ENCODE results near the gene NANOS3. TPM values are rescaled to one million over a fixed set of nuclear protein-coding genes. Genes with fewer than 3 reads are reported as not detected.
A peak's percentile ranks its signal among the peaks of the same experiment; 100 is the strongest.

The NANOS3 gene
- total RNA-seq, 2 experiments from 2014 or later = 0.56 to 1.3 TPM

DNA sequence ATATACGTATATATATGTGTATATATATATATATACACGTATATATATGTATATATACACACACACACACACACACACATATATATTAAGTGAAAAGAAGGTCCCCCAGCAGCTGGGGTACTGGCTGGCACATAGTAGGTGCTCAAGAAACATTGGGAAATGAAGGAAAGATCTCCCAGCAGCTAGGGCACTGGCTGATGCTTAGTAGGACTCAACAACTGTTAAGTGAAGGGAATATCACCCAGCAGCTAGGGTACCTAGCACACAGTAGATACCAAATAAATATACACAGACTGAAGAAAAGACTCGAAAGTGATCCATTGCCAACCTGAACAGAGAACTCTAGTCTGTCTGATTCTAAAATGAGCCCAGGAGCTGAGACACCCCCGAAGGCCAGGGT is 49.1 kb downstream of the NANOS3 start:
- POLR2A ChIA-PET = no interaction called here
- H3K36me3 Mint-ChIP-seq (ENCODE audit: low read depth) = peaks cover 29% of the 10 kb centered on the region
- TF ChIP-seq, protein P1, sequence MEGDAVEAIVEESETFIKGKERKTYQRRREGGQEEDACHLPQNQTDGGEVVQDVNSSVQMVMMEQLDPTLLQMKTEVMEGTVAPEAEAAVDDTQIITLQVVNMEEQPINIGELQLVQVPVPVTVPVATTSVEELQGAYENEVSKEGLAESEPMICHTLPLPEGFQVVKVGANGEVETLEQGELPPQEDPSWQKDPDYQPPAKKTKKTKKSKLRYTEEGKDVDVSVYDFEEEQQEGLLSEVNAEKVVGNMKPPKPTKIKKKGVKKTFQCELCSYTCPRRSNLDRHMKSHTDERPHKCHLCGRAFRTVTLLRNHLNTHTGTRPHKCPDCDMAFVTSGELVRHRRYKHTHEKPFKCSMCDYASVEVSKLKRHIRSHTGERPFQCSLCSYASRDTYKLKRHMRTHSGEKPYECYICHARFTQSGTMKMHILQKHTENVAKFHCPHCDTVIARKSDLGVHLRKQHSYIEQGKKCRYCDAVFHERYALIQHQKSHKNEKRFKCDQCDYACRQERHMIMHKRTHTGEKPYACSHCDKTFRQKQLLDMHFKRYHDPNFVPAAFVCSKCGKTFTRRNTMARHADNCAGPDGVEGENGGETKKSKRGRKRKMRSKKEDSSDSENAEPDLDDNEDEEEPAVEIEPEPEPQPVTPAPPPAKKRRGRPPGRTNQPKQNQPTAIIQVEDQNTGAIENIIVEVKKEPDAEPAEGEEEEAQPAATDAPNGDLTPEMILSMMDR (IDR thresholded peaks at IDR 0.05) = no peak
- H3K4me1 Mint-ChIP-seq (ENCODE audit: low read depth) = peaks cover under 1% of the 10 kb centered on the region
- H3K27me3 Mint-ChIP-seq = no peaks in the 10 kb centered on the region
- H3K9me3 Mint-ChIP-seq = peaks cover 2% of the 10 kb centered on the region
- intact Hi-C loops (cut with micrococcal nuclease) = no loop called here
- no peak overlapping the region for H3K4me3 Mint-ChIP-seq
- ATAC-seq (no peak), DNase-seq (no peak)
- CTCF ChIA-PET = interaction anchor here (0.6 to 1.5 kb wide), 3 partner anchors 23 to 344 kb away, joined by 3 read pairs; no protein-coding TSS in a partner anchor
- H3K27ac Mint-ChIP-seq = no peak overlapping the region

DNA sequence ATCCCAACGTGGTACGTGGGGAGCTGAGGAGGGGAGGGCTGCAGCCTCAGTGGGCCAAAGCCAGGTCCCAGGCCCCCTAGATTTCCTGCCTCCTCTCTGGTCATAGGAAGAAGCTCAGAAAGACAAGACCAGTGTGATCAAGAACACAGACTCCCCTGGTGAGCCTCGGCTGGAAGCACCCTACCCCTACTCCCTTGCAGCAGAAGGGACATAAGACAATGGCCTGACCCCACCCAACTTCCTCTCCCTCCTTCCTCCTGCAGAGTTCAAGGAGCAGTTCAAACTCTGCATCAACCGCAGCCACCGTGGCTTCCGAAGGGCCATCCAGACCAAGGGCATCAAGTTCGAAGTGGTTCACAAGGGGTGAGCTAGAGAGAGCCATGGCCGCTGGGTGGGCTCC is 49.8 kb downstream of the NANOS3 start:
- Mint-ChIP-seq H3K4me3 (no peak overlapping the region), H3K9me3 (no peaks in the 10 kb centered on the region), H3K27me3 (no peaks in the 10 kb centered on the region), H3K36me3 (ENCODE audit: low read depth) (peaks cover 22% of the 10 kb centered on the region), H3K27ac (no peak overlapping the region), H3K4me1 (ENCODE audit: low read depth) (no peaks in the 10 kb centered on the region)
- TF ChIP-seq, protein P1 (IDR thresholded peaks at IDR 0.05) = no peak
- ChIA-PET CTCF (interaction anchor here (0.6 to 1.5 kb wide), 2 partner anchors 24 to 344 kb away, joined by 3 read pairs; no protein-coding TSS in a partner anchor), POLR2A (no interaction called here)
- DNase-seq (no peak), ATAC-seq (no peak)
- intact Hi-C loops (cut with micrococcal nuclease) = no loop called here

DNA sequence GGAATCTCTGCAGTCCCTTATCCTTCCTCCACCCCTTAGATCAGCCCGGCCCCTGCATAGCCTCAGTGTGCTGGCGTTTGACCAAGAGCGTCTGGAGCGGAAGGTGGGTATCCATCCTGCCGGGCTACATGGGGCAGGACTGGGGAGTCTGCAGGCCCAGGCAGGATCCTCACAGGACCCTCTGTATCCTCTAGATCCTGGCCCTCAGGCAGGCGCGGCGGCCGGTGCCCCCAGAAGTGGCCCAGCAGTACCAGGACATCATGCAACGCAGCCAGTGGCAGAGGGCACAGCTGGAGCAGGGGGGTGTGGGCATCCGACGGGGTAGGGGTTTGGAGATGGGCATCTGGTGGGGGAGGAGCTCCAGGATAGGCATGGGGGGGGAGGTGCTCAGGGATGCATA is 52.4 kb downstream of the NANOS3 start:
- Mint-ChIP-seq H3K27me3 (no peaks in the 10 kb centered on the region), H3K4me1 (ENCODE audit: low read depth) (no peaks in the 10 kb centered on the region), H3K9me3 (no peaks in the 10 kb centered on the region), H3K27ac (no peak overlapping the region), H3K4me3 (no peak overlapping the region), H3K36me3 (ENCODE audit: low read depth) (peaks cover 6% of the 10 kb centered on the region)
- TF ChIP-seq, protein P1 (IDR thresholded peaks at IDR 0.05) = no peak
- no peak for DNase-seq
- ATAC-seq = no peak
- intact Hi-C loops (cut with micrococcal nuclease) = no loop called here
- POLR2A ChIA-PET = no interaction called here
- CTCF ChIA-PET = no interaction called here

DNA sequence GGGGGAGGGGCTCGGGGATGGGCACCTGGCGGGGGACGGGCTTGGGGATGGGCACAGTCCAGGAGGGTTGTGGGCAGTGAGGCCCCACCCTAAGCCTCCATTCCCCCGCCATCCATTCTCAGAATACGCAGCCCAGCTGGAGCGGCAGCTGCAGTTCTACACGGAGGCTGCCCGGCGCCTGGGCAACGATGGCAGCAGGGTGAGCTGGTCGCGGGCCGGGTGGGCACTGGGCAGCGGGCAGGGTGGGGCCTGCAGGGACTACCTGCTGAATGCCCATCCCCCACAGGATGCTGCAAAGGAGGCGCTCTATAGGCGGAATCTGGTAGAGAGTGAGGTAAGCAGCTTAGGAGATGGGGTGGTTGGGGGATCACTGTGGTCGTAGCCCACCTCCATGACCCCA is 53.0 kb downstream of the NANOS3 start:
- H3K4me1 Mint-ChIP-seq (ENCODE audit: low read depth) = no peaks in the 10 kb centered on the region
- ChIA-PET POLR2A (no interaction called here), CTCF (no interaction called here)
- no peak for ATAC-seq
- H3K27ac Mint-ChIP-seq = no peak overlapping the region
- H3K27me3 Mint-ChIP-seq = no peaks in the 10 kb centered on the region
- no peak for DNase-seq
- no peaks in the 10 kb centered on the region for H3K9me3 Mint-ChIP-seq
- no peak overlapping the region for H3K4me3 Mint-ChIP-seq
- intact Hi-C loops (cut with micrococcal nuclease) = no loop called here
- peaks cover 3% of the 10 kb centered on the region for H3K36me3 Mint-ChIP-seq (ENCODE audit: low read depth)
- TF ChIP-seq, protein P1 (IDR thresholded peaks at IDR 0.05) = no peak

Small RNA genes within 50 kb of the gene (microRNA-seq; reads per million reads assigned to microRNA genes)
- gene MIR181C (ENCODE audit: borderline microRNAs expressed, borderline replicate concordance) (340 reads per million, percentile 81 among the genes with 10 or more reads in this experiment), gene MIR181D (ENCODE audit: borderline microRNAs expressed, borderline replicate concordance) (294 reads per million, percentile 80 among the genes with 10 or more reads in this experiment)

Other genes starting within 250 kb of the NANOS3 start
- 10 to 100 TPM; 37.1 to 40.8 TPM for gene MRI1, start 112.6 kb upstream of the NANOS3 start, total RNA-seq
- gene C19orf53, start 102.7 kb upstream of the NANOS3 start, total RNA-seq = 100 to 1,000 TPM; 120 to 128 TPM
- 1 to 10 TPM; 6.6 to 6.8 TPM for gene ZSWIM4, start 81.7 kb upstream of the NANOS3 start, total RNA-seq
- 1 to 10 TPM; 3.6 to 5.2 TPM for gene BRME1, start 29.0 kb downstream of the NANOS3 start, total RNA-seq
- gene CC2D1A, start 29.1 kb downstream of the NANOS3 start, total RNA-seq = 10 to 100 TPM; 22.4 to 23.8 TPM
- gene PODNL1, start 61.3 kb downstream of the NANOS3 start, total RNA-seq = not detected
- 10 to 100 TPM; 51.3 to 51.9 TPM for gene DCAF15, start 75.4 kb downstream of the NANOS3 start, total RNA-seq
- 10 to 100 TPM; 13.3 to 14.1 TPM for gene RFX1, start 129.2 kb downstream of the NANOS3 start, total RNA-seq
- not detected for gene RLN3, start 151.0 kb downstream of the NANOS3 start, total RNA-seq
- 10 to 100 TPM; 46.5 to 48.2 TPM for gene IL27RA, start 154.6 kb downstream of the NANOS3 start, total RNA-seq
- gene PALM3, start 184.9 kb downstream of the NANOS3 start, total RNA-seq = not detected
- 1 to 10 TPM; 1.4 to 1.5 TPM for gene MISP3, start 195.7 kb downstream of the NANOS3 start, total RNA-seq
- gene C19orf67, start 208.6 kb downstream of the NANOS3 start, total RNA-seq = not detected
- gene SAMD1, start 213.6 kb downstream of the NANOS3 start, total RNA-seq = 10 to 100 TPM; 62.1 to 66.9 TPM
- gene PRKACA, start 240.6 kb downstream of the NANOS3 start, total RNA-seq = 10 to 100 TPM; 61.0 to 61.5 TPM